Activated T-helper 1 cell treated with anti-CD3 and anti-CD28 coated beads, Interleukin-2, amount 50 U/mL, for 16 hours (primary cell): ENCODE results near the gene RRP8.
A peak's percentile ranks its signal among the peaks of the same experiment; 100 is the strongest.

Source experiments
- DNase-seq, 2 donors: peaks; one replicate each; pipeline ENCODE4 v3.0.0-alpha.2; 2020; ENCODE audit warnings: low read depth in 1 of 2, low spot score in 1 of 2

The RRP8 gene

DNA sequence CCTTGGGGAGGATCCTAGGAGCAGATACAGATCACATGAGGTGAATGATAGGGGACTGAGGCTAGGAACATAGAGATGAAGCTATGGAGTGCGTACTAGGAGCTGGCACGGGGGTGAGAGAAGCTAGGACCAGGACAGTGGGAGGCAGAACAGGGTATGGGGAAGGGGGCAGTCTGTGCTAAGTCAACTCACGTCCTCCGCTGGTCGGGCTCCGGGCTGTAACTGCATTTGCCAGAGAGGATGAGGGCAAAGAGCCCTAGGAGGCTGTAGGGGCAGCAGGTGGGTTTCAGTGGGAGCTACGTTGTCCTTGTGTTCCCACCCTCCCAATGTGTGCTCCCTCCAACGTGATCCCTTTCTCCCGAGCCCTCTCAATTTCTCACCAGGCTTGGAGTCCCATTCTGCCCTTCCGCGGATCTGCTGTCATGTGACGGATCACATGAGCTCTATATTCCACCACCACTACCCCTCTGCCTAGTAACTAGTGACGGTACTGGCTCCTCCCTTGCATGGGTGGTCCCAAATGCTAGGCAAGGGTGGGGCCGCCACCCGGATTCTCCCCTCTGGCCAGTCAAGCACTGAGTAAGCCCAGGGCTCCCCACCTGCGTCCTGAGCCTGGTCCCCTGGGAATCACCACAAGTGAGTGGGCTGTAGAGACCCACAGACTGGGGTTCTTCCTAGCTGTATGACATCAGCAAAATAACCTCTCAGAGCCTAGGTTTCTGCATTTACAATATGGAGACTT, 15.8 kb upstream of the RRP8 start, which contains the start of gene TPP1:
Gene TPP1 (minus strand): TSS at position 419 of the 742 bp plus-strand sequence. CDS start 22 bp downstream, at position 397.
- peak; percentile 75 to 78 for DNase-seq

DNA sequence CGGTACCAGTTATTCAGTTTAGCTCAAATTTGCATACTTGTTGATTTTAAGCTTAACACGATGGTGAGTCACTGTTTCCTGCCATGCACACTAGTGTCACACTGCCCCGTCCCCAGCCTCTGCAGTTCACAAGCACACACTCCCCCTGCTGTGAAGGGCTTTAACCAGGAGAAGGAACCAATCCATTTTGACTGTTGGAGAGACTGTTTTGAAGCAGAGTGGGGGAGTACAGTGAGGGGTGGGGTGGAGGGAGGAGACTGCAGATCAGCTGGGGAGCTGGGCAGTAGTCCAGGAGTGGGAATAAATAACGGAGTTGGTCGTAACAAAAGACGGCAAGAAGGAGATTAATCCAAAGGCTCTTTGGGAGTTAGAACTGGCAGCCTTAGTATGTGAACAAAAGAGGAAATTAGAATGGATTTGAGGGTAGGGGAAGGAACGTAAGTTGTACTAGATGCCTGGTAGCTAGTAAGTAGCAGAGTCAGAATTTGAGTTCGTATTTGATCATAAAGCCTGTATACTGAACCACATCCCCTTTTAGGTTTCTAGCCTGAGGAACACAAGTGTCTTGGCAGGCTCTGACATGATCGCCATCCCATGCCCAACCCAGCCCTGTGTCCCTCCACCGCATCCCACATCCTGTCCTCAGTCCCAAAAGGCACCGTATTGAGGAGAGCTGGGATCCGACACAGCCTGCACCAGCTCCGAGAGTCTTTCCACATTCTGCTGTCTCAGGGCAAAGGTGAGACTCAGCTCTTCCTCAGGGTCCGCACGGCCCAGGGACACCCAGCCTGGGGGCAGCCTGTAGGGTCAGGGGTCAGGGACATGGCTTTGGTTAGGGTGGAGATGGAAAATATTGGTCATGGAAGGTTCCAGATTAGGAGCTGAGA, 14.9 kb upstream of the RRP8 start:
- DNase-seq: peak; percentile 39 to 52

DNA sequence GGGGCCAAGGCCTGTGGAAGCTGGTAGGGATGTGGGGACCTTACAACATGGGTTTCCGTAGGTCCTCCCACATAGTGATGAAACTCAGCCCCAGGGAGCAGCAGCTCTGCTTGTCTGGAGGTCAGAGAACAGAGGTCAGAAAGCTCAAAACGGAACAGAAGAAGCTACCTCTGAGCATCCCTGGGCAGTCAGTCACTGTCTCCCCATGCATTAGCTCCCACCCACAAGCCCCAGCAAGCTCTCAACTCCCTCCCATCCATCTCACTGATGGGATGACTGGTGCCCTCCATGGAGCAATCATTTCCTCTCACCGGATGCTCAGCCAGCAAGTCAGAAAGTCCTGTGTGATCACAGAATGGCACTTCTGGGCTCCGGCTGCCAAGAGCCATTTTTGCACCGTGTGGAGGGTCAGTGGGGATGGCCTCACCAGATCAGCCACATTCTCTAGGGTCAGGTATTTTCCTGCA, 13.9 kb upstream of the RRP8 start:
- no peak for DNase-seq

DNA sequence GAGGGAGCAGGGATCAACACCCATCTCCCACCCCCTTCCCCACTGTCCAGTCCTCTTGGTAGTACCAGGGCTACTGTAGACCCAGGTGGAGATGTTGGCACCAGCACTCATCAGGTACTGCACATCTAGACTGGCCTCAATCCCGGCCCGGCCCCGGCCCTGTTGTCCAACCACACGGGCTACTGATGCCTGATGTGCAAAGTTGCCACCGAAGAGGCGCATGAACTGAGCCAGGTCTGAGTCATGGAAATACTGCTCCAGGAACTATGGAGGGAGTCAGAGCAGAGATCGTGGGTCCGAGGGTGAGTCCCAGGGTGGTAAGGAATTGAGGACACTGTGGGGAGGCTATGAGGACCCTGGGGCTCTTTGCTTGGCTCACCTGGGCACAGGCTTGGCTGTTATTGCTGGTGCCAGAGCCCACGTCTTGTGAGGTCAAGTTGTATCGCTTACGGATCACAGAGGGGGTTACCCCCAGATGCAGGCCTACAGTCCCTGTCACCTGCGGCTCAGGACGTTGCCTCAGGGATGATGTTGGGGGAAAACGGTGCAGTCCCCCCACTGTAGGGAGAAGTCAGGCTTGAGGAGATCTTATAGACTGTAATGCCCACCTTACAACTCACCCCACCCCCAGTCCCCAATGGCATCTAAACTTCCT, 13.3 kb upstream of the RRP8 start:
- DNase-seq: no peak

DNA sequence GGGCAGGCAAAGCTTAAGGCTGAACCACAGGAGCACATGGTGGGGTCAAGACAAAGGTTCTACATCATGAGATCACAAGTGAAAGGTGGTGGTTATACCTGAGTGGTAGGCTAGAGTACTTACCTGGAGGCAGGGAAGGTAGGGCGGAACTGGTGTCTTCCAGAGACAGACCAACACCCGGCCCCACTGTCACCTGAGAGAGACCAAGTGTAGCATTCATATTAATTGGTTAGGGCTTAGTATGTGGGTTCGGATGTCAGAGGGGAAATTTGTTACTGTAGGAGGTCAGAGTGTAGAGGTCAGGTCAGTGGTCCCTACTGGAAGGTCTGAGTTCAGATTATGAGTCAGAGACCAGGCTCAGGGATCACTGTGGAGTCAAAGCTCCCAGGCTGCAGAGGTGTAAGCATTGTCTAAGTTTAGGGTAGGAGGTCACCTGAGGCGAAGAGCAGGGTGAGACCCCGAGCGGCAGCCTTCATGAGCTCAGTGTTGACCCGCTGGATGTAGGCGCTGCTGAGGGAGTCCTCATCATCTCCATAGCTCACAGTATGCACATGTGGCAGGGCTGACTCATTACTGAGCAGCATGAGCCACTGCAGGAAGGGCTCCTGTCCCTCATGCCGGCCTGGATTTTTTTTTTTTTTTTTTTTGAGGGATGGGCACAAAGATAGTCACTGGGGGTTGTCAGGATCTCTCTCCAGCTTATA, 12.6 kb upstream of the RRP8 start:
- no peak for DNase-seq

DNA sequence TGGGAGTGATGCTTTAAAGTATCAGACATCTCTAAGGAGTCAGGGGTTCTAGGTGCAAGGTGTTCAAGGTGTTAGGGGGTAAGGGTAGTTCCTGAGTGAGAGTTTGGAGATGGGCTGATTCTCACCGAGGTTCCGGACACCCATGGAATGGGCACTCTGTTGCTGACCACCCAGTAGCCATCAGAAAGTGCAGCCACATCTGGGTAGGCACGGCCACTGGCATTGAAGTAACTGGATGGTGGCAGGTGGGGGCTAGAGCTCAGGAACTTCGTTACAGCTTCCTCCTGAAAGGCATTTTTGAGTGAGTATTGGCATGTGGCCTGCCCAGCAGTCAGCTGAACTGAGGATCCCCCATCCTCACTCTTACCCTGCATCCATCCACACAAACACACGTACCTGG, 11.6 kb upstream of the RRP8 start:
- DNase-seq: no peak

DNA sequence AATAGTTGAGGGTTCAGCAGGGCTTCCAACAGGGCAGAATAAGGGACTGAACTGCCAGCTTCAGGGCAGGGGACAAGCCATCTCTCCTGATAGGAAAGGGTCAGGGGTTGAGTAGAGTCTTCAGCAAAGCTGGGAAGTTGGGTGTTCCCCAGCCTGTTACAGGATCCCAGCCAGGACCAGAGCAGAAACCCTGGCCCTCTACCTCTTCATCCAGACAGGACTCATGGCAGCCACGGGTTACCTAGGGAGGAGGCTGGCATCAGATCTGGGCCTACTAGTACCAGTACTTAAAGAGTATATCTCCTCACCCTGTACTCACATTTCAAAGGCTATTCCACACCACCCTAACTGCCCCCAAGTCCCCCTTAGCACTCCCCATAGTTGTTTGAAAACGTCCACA, 11.0 kb upstream of the RRP8 start:
- DNase-seq: no peak

DNA sequence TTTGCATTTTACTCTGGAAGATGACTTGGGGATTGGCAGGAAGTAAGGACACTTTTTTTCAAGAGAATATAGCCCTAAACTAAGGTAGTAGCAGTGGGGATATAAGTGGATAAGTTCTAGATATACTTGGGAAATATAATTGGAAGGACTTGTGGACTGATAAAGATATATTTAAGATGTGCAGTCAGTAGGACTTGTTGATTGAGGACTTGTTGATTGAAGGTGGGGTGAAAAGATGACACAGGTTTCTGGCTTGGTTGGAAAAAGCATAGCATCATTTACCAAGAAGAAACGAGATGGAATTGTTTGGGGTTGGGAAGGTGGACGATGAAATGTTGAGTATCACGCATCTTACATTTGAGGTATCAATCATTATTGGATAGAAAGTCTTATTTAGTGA, 10.1 kb upstream of the RRP8 start:
- DNase-seq: no peak

DNA sequence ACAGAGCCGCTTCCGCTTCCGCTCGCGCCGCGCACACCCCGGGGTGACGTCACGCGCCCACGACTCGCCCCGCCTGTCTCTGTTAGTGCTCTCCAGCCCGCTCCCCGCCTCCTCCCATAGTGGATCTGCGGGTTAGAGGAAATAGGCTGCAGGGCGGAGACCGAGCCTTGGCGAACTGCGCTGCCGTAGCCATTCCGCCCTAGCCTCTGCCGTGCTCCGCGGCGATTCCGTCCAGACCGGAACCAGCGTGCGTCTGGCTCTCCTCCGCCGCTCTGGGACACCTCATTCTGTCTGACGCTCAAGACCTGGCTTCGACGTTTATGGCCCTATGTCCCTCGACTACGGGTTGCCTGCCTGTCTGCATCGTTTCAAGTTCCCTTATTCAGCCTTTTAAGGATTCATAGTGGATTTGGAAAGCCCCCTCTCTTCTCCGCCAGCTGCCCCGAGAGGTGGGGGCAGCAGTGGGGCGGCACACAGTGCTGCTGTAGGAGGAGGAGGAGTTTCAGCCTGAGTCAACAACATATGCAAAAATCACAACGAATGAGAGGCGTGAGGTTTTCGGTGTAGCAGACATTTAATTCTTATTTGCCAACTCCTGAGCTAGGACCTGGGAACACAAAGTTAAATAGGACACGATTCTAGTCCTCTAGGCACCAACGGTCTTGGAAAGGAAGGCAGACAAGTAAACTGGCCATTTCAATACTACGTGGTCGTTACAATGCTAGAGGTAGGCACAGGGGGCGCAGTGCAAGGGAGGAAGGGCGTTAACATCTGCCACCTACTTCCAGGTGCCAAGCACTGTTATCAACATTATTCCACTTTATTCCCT, 9.0 kb upstream of the RRP8 start, which contains the start of gene TAF10:
Gene TAF10 (minus strand): TSS at position 4 of the 829 bp plus-strand sequence. CDS start 27 bp downstream, outside the sequence.
- DNase-seq: peak; percentile 88 to 90

DNA sequence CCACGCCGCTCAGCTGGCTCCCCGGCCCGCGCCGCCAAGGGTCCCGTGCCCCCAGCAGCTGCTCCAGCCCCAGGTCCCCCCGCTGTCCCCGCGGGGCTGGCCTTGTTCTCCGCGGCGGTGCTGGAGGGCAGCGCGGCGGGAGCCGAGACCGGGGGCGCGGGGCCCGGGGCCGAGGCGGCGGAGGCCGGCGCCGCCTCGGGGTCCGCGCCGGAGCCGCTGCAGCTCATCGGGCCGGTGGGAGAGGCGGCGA, 8.5 kb upstream of the RRP8 start:
- no peak for DNase-seq

DNA sequence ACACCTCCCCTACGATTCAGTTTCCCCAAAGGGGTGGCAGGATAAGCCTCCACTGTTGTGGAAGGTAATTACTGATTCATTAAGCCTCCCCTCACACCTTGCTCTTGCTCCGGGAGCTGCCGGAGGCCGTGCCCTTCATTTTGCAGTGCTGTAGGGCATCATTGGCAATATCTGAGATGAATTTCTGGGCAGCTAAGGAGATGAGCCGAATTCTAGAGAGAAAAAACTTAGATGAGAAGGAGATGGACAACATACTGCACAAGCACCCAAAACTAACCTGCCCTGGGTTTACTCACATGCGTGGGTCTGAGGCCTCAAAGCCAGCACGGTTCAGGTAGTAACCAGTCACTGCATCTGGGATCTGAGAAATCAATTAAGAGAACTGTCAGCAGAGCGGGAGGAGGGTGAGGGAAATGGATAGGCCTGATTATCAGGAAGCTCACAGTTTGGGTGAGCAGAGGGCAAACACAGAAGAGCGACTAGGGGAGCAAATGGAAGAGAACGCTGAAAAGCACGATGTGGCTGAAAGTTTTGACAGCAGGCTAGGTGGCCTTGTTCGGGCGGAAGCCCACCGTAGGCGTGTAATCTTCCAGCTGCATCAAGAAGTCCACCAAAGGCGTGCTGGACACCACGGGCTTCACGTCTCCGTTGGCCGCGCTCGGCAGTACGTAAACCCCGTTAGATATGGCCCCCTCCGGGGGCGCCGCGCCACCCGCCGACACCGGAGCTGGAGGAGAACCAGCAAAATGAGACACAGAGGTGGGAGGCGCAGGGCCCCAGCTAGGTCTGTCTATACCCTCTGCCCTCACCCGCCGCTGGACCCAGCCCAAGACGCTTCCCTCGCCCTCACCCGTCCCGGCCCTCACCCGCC, 7.9 kb upstream of the RRP8 start:
- DNase-seq: no peak

DNA sequence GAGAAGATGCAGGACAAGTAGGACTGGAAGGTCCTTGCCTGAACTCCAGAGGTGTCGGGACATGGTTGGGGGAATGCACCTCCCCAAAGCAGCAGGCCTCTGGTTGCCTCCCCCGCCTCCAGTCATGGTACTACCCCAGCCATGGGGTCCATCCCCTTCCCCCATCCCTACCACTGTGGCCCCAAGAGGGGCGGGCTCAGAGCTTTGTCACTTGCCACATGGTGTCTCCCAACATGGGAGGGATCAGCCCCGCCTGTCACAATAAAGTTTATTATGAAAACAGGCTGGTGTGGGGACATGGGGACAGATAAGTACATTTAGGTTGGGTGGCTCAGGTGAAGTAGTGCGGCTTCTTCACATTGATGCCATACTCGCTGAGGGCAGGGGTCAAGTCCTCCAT, 7.2 kb upstream of the RRP8 start:
- no peak for DNase-seq

DNA sequence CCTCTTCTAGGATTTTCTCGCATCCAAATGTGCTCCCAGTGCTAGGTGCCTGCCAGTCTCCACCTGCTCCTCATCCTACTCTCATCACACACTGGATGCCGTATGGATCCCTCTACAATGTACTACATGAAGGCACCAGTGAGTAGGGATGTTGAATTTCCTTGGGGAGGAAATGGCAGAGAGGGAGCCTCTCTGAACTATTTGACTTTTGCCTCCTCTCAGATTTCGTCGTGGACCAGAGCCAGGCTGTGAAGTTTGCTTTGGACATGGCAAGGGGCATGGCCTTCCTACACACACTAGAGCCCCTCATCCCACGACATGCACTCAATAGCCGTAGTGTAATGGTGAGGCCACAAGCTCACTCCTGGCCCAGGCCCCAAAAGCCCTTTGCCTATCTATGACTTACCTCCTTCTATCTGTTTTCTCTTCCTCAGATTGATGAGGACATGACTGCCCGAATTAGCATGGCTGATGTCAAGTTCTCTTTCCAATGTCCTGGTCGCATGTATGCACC, 6.1 kb upstream of the RRP8 start:
- no peak for DNase-seq

DNA sequence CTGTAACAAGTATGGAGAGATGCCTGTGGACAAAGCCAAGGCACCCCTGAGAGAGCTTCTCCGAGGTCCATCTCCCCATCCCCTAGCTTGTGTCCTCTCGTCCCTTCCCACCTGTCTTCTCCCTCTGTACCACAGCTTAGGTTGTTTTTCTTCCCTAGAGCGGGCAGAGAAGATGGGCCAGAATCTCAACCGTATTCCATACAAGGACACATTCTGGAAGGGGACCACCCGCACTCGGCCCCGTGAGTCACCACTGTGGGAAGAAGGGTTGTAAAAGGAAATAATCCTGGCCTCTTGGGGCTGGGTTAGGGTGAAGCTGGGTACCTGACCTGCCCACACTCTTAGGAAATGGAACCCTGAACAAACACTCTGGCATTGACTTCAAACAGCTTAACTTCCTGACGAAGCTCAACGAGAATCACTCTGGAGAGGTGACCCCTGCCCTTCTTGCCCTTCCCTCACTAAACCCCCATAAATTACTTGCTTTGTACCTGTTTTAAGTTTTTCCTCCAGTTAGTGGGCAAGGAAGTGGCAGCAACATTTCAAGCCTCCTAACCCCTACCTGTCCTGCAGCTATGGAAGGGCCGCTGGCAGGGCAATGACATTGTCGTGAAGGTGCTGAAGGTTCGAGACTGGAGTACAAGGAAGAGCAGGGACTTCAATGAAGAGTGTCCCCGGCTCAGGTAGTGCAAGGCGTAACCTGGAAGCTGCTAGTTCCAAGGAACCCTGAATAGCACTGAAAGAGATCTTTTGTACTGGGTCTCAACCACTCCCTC, 5.5 kb upstream of the RRP8 start:
- no peak for DNase-seq

DNA sequence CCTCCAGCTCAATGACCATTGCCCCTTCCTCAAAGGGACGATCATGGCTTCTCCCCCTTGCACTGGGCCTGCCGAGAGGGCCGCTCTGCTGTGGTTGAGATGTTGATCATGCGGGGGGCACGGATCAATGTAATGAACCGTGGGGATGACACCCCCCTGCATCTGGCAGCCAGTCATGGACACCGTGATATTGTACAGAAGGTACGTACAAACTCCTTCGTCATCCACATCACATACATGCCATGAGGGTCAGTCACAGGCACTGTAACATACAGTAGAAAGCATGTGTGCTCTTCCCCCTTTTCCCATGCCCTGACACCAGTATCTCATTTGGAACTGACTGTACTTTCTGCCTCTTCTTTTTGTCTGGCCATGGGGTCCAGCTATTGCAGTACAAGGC, 4.6 kb upstream of the RRP8 start:
- no peak for DNase-seq

DNA sequence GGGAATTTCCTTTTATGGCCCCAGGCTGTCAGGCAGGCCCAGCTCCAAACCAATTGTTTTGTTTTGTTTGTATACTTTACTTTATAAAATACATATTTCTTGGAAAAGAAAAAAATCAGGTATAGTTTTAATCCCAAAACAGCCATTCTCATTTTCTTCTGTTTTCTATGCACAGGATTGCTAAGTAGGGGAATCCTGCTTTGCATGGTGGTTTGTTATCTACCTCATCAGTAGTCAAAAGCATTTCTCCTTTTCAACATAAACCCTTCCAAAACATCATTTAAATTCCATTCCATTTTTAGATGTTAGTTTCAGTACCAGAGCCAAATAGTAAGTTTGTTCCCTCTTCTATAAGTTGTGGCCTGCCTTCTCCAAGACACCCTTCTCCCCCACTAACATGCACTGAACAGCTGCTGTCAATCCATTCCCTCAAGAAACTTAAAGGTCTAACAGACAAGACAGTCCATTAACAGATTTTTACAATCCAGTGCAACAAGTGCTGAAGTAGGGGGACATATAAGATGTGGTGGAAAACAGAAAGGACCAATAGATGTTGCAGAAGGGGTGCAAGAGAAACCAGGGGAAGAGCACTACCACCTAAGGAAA, 3.9 kb upstream of the RRP8 start:
- DNase-seq: no peak

DNA sequence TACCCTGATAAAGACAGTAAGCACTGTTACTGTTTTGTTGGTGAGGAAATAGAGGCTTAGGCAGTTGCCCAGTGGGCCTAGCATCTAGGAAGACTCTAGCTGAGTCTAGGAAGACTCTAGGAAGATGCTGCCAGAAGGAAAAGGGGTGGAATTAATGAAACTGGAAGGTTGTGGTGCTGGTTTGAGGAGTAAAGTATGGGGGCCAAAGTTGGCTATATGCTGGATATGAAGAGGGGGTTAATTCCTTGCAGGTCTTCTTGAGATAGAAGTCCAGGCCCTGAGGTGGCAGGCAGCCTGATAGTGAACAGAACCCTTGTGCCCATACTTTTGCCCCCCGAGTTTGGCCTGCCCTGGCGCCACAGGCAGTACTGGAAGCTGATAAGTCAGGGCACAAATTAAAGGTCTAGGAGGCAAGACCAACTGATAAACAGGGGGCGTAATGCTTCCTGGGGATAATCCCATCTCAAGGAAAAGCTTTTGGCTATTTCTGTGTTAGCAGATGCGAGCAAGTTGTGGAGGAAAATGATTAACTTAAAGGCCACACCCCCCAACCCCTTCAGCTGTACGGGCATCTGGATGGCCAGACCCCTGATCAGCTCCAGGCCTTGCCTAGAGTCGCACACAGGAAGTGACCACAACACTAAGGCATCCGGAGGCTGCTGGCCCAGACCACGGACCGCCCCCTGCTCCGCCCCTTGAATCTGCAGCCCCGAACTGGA, 3.2 kb upstream of the RRP8 start:
- DNase-seq: no peak
